Measurements from ENCODE around the gene BMPER.

DNA sequence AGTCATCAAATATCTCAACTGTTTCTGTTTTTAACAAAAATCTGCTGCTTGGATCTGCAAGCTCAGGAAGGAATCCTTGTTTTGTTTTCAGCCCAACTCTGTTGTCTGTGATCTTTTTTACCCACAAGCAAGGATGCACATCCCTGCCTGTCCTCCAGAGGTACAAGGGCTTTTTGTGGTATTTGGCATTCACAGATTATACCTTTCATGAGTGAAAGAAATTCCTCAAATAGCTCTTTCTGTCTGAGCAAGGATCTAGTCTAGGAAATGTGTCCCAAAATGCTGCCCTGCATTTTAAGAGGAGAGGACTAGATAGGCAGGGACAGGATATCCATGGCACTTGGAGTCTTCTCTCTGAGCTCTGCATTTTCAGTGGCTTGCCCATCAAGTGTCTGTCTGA, 151.8 kb downstream of the BMPER start:
- TF ChIP-seq, protein P1, sequence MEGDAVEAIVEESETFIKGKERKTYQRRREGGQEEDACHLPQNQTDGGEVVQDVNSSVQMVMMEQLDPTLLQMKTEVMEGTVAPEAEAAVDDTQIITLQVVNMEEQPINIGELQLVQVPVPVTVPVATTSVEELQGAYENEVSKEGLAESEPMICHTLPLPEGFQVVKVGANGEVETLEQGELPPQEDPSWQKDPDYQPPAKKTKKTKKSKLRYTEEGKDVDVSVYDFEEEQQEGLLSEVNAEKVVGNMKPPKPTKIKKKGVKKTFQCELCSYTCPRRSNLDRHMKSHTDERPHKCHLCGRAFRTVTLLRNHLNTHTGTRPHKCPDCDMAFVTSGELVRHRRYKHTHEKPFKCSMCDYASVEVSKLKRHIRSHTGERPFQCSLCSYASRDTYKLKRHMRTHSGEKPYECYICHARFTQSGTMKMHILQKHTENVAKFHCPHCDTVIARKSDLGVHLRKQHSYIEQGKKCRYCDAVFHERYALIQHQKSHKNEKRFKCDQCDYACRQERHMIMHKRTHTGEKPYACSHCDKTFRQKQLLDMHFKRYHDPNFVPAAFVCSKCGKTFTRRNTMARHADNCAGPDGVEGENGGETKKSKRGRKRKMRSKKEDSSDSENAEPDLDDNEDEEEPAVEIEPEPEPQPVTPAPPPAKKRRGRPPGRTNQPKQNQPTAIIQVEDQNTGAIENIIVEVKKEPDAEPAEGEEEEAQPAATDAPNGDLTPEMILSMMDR (IDR thresholded peaks at IDR 0.05) = no peak
- no peak for TF ChIP-seq POLR2A (IDR thresholded peaks at IDR 0.05)

All from uterus (tissue), 2 donors.